HepG2 (cell line): ENCODE measurements around the gene DTNB. TPM values are rescaled to one million over a fixed set of nuclear protein-coding genes. Genes with fewer than 3 reads are reported as not detected.

ENCODE experiments used
- ATAC-seq: fragments of 200-7000 bp; cut with Tn5 transposase; 3 replicates; pipeline ENCODE4 v1.9.1; 2020; ENCODE audit warnings: mild to moderate bottlenecking, moderate library complexity
- BruUV-seq: library from RNA; stranded (reverse); fragments of 400-500 nt; replicated peaks from 2 replicates; lab custom pipeline; 2021; lab: Mats Ljungman, UMichigan
- CTCF ChIA-PET: fragments of 300-600 bp; formaldehyde crosslinking; extraction: SDS; loops from one replicate; lab custom pipeline; 2021; ENCODE audit warnings: low total read pairs, inconsistent platforms, low intra/inter-chr PET ratio; lab: Yijun Ruan, JAX
- POLR2A ChIA-PET: fragments of 350-600 bp; sonication (Branson Sonifier 250); formaldehyde crosslinking; loops from one replicate; lab custom pipeline; 2020; ENCODE audit warnings: antibody characterized with exemption, inconsistent platforms; lab: Yijun Ruan, JAX
- DNase-seq: peaks from one replicate; pipeline ENCODE4 v3.0.0-alpha.2; 2015; ENCODE audit warnings: low spot score
- FAIRE-seq: peaks from 3 replicates; lab custom pipeline; 2011; peaks lifted over from hg19 to GRCh38; lab: Jason Lieb, UNC
- H2AFZ ChIP-seq: one replicate; pipeline ENCODE4 v1.6.1; 2011; ENCODE audit warnings: low read length, inconsistent platforms
- H3K27ac ChIP-seq: fragments of 300-600 bp; 3 replicates; pipeline ENCODE4 v1.8.0; 2011; ENCODE audit warnings: mixed run types, mild to moderate bottlenecking, mixed read lengths, low read length, inconsistent platforms; ENCODE audit not compliant: insufficient read depth; ENCODE audit errors: extremely low read length
- H3K27me3 ChIP-seq, 2 experiments: fragments of 200-600 bp in 1 of 2; 2 replicates in 1 of 2; 3 replicates in 1 of 2; pipeline versions ENCODE4 v1.6.0 to v1.8.0; 2011; ENCODE audit warnings: low read length in 2 of 2, mild to moderate bottlenecking in 2 of 2, moderate library complexity in 2 of 2, inconsistent platforms in 1 of 2; ENCODE audit not compliant: insufficient read depth in 2 of 2, control insufficient read depth in 1 of 2
- H3K36me3 ChIP-seq, 2 experiments: fragments of 200-600 bp in 1 of 2; replicated peaks in 1 of 2; 2 replicates in 1 of 2; 3 replicates in 1 of 2; pipeline versions ENCODE4 v1.5.1 to v1.8.0; 2011; ENCODE audit warnings: low read length in 2 of 2, inconsistent platforms in 1 of 2; ENCODE audit not compliant: insufficient read depth in 2 of 2, control insufficient read depth in 1 of 2
- H3K4me1 ChIP-seq: 2 replicates; pipeline ENCODE4 v1.5.1; 2012; ENCODE audit warnings: low read length, inconsistent platforms; ENCODE audit not compliant: insufficient read depth
- H3K4me2 ChIP-seq: 2 replicates; pipeline ENCODE4 v1.6.0; 2011; ENCODE audit warnings: low read depth, low read length, inconsistent platforms
- H3K4me3 ChIP-seq, 3 experiments: fragments of 200-600 bp in 1 of 3; sonication (generic), shearing (Covaris generic) in 1 of 3; replicated peaks in 1 of 3; 2 replicates each; pipeline ENCODE4 v1.5.1; 2011 to 2016; ENCODE audit warnings: low read length in 3 of 3, inconsistent platforms in 2 of 3, low read depth in 2 of 3, mild to moderate bottlenecking in 2 of 3, control low read depth in 1 of 3, mixed read lengths in 1 of 3; ENCODE audit not compliant: insufficient read depth in 1 of 3
- H3K79me2 ChIP-seq: one replicate; pipeline ENCODE4 v1.6.1; 2011; ENCODE audit warnings: low read length, inconsistent platforms; ENCODE audit not compliant: insufficient read depth
- H3K9ac ChIP-seq: 2 replicates; pipeline ENCODE4 v1.6.0; 2011; ENCODE audit warnings: mild to moderate bottlenecking, low read depth, low read length, inconsistent platforms; ENCODE audit not compliant: insufficient read depth
- H3K9me3 ChIP-seq: 2 replicates; pipeline ENCODE4 v1.5.1; 2012; ENCODE audit warnings: mild to moderate bottlenecking, low read length
- H4K20me1 ChIP-seq: 2 replicates; pipeline ENCODE4 v1.6.0; 2011; ENCODE audit warnings: inconsistent platforms, mild to moderate bottlenecking, low read length, moderate library complexity; ENCODE audit not compliant: insufficient read depth
- ARNT2 ChIP-seq: sonication (generic); formaldehyde crosslinking; IDR thresholded peaks from 2 replicates; pipeline ENCODE4 v1.8.0; 2022; ENCODE audit warnings: mild to moderate bottlenecking, low read depth, missing genetic modification reagents, moderate library complexity
- ATF7 ChIP-seq, 2 experiments: fragments of 450-650 bp in 1 of 2; sonication (generic) in 1 of 2; formaldehyde crosslinking in 1 of 2; IDR thresholded peaks; 2 replicates each; pipeline versions ENCODE4 v1.4.0 to v1.6.1; 2016 to 2020; ENCODE audit warnings: antibody characterized with exemption in 1 of 2, mild to moderate bottlenecking in 1 of 2, missing genetic modification reagents in 1 of 2
- CBFB ChIP-seq: sonication (generic); formaldehyde crosslinking; IDR thresholded peaks from 2 replicates; pipeline ENCODE4 v1.4.0; 2020; ENCODE audit warnings: missing genetic modification reagents
- NCOA1 ChIP-seq: sonication (generic); formaldehyde crosslinking; IDR thresholded peaks from 2 replicates; pipeline ENCODE4 v1.9.0; 2021; ENCODE audit warnings: missing genetic modification reagents
- NFE2 ChIP-seq: sonication (generic); formaldehyde crosslinking; IDR thresholded peaks from 2 replicates; pipeline ENCODE4 v1.4.0; 2020; ENCODE audit warnings: missing genetic modification reagents
- ZFP82 ChIP-seq: sonication (generic); formaldehyde crosslinking; IDR thresholded peaks from 2 replicates; pipeline ENCODE4 v1.5.1; 2020; ENCODE audit warnings: mild to moderate bottlenecking, missing genetic modification reagents, borderline replicate concordance
- ZNF232 ChIP-seq: sonication (generic); formaldehyde crosslinking; IDR thresholded peaks from 2 replicates; pipeline ENCODE4 v1.4.0; 2020; ENCODE audit warnings: missing genetic modification reagents, borderline replicate concordance
- ZNF724P ChIP-seq: sonication (generic); formaldehyde crosslinking; IDR thresholded peaks from 2 replicates; pipeline ENCODE4 v1.8.0; 2022; ENCODE audit warnings: missing genetic modification reagents, borderline replicate concordance
- ZSCAN20 ChIP-seq: sonication (generic); formaldehyde crosslinking; IDR thresholded peaks from 2 replicates; pipeline ENCODE4 v1.4.0; 2020; ENCODE audit warnings: missing genetic modification reagents, mild to moderate bottlenecking, borderline replicate concordance
- WGBS: methylation state at CpG from one replicate; pipeline ENCODE4 v1.1.6; 2017; ENCODE audit warnings: low lambda C conversion rate; 5-methylcytosine and 5-hydroxymethylcytosine counted together
- in situ Hi-C: cut with HindIII; loops from 2 replicates; pipeline ENCODE4 v1.10.0; 2017; ENCODE audit warnings: low pct_unique_long_range_greater_than_20kb; ENCODE audit not compliant: extremely low pct_ligation_motif_present
- intact Hi-C: fragments of 100-400 bp; cut with micrococcal nuclease; formaldehyde crosslinking; loops from one replicate; pipeline ENCODE4 v1.10.0; 2022; ENCODE audit not compliant: unreplicated experiment
- polyA plus RNA-seq, 8 experiments: library from polyadenylated mRNA; depleted of rRNA in 3 of 8; stranded (reverse) in 7 of 8; unstranded in 1 of 8; fragments of >200 nt; fragmentation: Illumina TruSeq in 4 of 8; extraction: Trizol in 4 of 8; gene quantifications; 2 replicates each; pipeline versions ENCODE4 v1.2.1 to v1.2.3, GENCODE V29; 2011 to 2016; ENCODE audit warnings: low read depth in 4 of 8, missing spikeins in 1 of 8, mixed read lengths in 1 of 8; ENCODE audit not compliant: insufficient read depth in 1 of 8
- total RNA-seq, 5 experiments: library from RNA; depleted of rRNA; stranded (reverse); fragments of >200 nt; fragmentation: Illumina TruSeq; extraction: Trizol; gene quantifications; 2 replicates each; pipeline ENCODE4 v1.2.3, GENCODE V29; 2016; ENCODE audit warnings: low read depth in 1 of 5
- TF ChIP-seq, protein P1 (sequence below): sonication (generic); formaldehyde crosslinking; conservative IDR thresholded peaks from 2 replicates; pipeline ENCODE4 v1.5.0; 2020; ENCODE audit warnings: missing genetic modification reagents
- TF ChIP-seq, protein P2 (sequence below): sonication (generic); formaldehyde crosslinking; IDR thresholded peaks from 2 replicates; pipeline ENCODE4 v1.5.1; 2020; ENCODE audit warnings: mild to moderate bottlenecking, missing genetic modification reagents, borderline replicate concordance

The DTNB gene
- total and polyA plus RNA-seq, 2 of the 13 experiments (the other 11 are each of a cell fraction or from before 2014, with no cell fraction given): 14.4 to 23.9 TPM

DNA sequence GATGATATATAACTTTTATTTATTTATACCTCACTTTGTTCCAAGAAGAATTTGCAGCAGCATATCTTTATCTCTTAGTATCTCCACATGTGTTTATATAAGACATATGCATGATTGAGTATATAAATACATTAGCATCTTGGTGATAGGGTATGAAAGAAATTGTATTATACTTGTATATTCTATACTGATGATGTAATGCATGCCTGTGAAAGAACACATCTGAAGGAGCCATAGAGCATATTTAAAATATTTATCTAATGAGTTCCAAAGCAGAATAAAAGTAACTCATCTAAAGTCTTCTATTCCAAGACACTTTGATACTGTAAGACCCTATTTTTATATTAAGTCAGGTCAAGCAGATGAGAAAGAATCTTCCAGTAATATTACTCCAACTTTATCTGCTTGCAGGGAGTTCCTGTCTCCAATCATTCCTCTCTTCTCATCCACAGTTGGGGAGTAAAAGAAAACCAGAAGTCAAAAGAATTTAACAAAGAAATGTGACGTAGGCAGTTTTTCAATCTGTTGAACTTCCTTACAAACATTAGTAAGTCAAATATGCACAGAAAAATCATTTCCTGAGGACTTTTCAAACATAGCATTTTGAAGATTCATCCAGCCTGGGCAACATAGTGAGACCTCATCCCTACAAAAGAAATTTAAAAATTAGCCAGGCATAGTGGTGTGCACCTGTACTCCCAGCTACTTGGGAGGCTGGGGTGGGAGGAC is 76.7 kb downstream of the DTNB start:
- DNase-seq (no peak), FAIRE-seq (no peak), ATAC-seq (no peak)
- no peak overlapping the region for H3K4me3 ChIP-seq
- no peaks in the 10 kb centered on the region for H3K4me1 ChIP-seq
- H3K27ac ChIP-seq: no peak overlapping the region
- no TSS peak for BruUV-seq
- H3K9ac ChIP-seq: no peak overlapping the region
- TF ChIP-seq NFE2 (CRISPR knock-in tag) (no peak), ATF7 (IDR thresholded peaks at IDR 0.05) (peak; percentile 54), ATF7 (CRISPR knock-in tag; IDR thresholded peaks at IDR 0.05) (no peak)
- in situ Hi-C loops: no loop called here
- no peaks in the 10 kb centered on the region for H3K9me3 ChIP-seq
- no peaks in the 10 kb centered on the region for H4K20me1 ChIP-seq
- intact Hi-C loops: no loop called here
- no peak overlapping the region for H3K4me2 ChIP-seq
- no peaks in the 10 kb centered on the region for H3K36me3 ChIP-seq
- 97% methylated on average over 1 of the region's 1 CpG for WGBS
- ChIA-PET CTCF (no interaction called here), POLR2A (no interaction called here)
- H3K79me2 ChIP-seq: no peaks in the 10 kb centered on the region
- H2AFZ ChIP-seq: no peak overlapping the region
- H3K27me3 ChIP-seq: no peaks in the 10 kb centered on the region

DNA sequence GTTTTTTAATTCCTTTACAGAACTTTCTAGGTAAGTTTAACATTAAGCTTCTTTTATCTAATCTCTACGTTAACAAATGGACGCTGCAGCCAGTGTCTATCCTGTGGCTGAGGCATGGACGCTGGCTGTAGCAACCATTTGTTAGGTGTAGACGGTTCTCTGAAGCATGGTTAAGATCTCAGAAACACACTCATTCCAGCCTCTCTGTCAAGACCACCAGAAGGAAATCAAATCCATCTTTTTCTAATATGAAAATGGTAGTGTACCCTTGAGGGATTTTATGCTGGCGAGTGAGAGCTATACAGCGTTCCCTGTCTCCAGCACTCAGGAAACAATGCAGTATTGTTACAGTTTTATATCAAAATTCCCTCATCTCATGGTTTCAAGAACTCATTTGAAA is 78.0 kb downstream of the DTNB start:
- Histone ChIP-seq H3K9ac (no peak overlapping the region), H3K4me1 (no peaks in the 10 kb centered on the region), H3K4me2 (no peak overlapping the region), H2AFZ (no peak overlapping the region), H3K79me2 (no peaks in the 10 kb centered on the region), H3K4me3 (no peak overlapping the region), H3K36me3 (no peaks in the 10 kb centered on the region), H4K20me1 (no peaks in the 10 kb centered on the region), H3K9me3 (no peaks in the 10 kb centered on the region), H3K27ac (no peak overlapping the region), H3K27me3 (no peaks in the 10 kb centered on the region)
- POLR2A ChIA-PET: no interaction called here
- in situ Hi-C loops: no loop called here
- intact Hi-C loops: no loop called here
- 97% methylated on average over 6 of the region's 6 CpGs for WGBS
- no peak for ATAC-seq
- DNase-seq: no peak
- no TSS peak for BruUV-seq
- no peak for FAIRE-seq
- CTCF ChIA-PET: no interaction called here
- TF ChIP-seq ARNT2 (CRISPR knock-in tag) (no peak), ZNF724P (CRISPR knock-in tag) (no peak), ZNF232 (no peak), ZSCAN20 (CRISPR knock-in tag) (no peak), ZFP82 (no peak), NCOA1 (CRISPR knock-in tag) (no peak), CBFB (CRISPR knock-in tag) (no peak)
- TF ChIP-seq, protein P1, sequence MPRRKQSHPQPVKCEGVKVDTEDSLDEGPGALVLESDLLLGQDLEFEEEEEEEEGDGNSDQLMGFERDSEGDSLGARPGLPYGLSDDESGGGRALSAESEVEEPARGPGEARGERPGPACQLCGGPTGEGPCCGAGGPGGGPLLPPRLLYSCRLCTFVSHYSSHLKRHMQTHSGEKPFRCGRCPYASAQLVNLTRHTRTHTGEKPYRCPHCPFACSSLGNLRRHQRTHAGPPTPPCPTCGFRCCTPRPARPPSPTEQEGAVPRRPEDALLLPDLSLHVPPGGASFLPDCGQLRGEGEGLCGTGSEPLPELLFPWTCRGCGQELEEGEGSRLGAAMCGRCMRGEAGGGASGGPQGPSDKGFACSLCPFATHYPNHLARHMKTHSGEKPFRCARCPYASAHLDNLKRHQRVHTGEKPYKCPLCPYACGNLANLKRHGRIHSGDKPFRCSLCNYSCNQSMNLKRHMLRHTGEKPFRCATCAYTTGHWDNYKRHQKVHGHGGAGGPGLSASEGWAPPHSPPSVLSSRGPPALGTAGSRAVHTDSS (CRISPR knock-in tag): no peak
- TF ChIP-seq, protein P2, sequence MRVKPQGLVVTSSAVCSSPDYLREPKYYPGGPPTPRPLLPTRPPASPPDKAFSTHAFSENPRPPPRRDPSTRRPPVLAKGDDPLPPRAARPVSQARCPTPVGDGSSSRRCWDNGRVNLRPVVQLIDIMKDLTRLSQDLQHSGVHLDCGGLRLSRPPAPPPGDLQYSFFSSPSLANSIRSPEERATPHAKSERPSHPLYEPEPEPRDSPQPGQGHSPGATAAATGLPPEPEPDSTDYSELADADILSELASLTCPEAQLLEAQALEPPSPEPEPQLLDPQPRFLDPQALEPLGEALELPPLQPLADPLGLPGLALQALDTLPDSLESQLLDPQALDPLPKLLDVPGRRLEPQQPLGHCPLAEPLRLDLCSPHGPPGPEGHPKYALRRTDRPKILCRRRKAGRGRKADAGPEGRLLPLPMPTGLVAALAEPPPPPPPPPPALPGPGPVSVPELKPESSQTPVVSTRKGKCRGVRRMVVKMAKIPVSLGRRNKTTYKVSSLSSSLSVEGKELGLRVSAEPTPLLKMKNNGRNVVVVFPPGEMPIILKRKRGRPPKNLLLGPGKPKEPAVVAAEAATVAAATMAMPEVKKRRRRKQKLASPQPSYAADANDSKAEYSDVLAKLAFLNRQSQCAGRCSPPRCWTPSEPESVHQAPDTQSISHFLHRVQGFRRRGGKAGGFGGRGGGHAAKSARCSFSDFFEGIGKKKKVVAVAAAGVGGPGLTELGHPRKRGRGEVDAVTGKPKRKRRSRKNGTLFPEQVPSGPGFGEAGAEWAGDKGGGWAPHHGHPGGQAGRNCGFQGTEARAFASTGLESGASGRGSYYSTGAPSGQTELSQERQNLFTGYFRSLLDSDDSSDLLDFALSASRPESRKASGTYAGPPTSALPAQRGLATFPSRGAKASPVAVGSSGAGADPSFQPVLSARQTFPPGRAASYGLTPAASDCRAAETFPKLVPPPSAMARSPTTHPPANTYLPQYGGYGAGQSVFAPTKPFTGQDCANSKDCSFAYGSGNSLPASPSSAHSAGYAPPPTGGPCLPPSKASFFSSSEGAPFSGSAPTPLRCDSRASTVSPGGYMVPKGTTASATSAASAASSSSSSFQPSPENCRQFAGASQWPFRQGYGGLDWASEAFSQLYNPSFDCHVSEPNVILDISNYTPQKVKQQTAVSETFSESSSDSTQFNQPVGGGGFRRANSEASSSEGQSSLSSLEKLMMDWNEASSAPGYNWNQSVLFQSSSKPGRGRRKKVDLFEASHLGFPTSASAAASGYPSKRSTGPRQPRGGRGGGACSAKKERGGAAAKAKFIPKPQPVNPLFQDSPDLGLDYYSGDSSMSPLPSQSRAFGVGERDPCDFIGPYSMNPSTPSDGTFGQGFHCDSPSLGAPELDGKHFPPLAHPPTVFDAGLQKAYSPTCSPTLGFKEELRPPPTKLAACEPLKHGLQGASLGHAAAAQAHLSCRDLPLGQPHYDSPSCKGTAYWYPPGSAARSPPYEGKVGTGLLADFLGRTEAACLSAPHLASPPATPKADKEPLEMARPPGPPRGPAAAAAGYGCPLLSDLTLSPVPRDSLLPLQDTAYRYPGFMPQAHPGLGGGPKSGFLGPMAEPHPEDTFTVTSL (CRISPR knock-in tag): no peak
